Activated naive CD4-positive, alpha-beta T cell treated with anti-CD3 and anti-CD28 coated beads, Interleukin-2, amount 10 ng/mL, durations not matched to agents 7 days and 5 days (primary cell): ENCODE data around the gene CACNG4.
"Not testable (repeated sequence)": the region's sequence is repeated elsewhere in the genome, so short reads cannot be mapped to it uniquely, and the experiment has no call there.

ENCODE experiments used
- CTCF ChIA-PET: fragments of 350-600 bp; sonication (Branson Sonifier 250); formaldehyde crosslinking; loops from one replicate; lab custom pipeline; 2021; ENCODE audit warnings: antibody characterized with exemption; lab: Charles Lee
- DNase-seq: peaks from one replicate; pipeline ENCODE4 v3.0.0-alpha.2; 2020
- H3K27ac Mint-ChIP-seq: one replicate; pipeline ENCODE4 v1.8.0; 2021; ENCODE audit warnings: mild to moderate bottlenecking, moderate library complexity, mixed read lengths
- H3K27me3 Mint-ChIP-seq: one replicate; pipeline ENCODE4 v1.8.0; 2021; ENCODE audit warnings: mild to moderate bottlenecking, mixed read lengths
- H3K36me3 Mint-ChIP-seq: one replicate; pipeline ENCODE4 v1.8.0; 2021; ENCODE audit warnings: mixed read lengths
- H3K4me1 Mint-ChIP-seq: one replicate; pipeline ENCODE4 v1.8.0; 2021; ENCODE audit warnings: mixed read lengths
- H3K4me3 Mint-ChIP-seq: one replicate; pipeline ENCODE4 v1.8.0; 2021; ENCODE audit warnings: mild to moderate bottlenecking, moderate library complexity, mixed read lengths
- H3K9me3 Mint-ChIP-seq: one replicate; pipeline ENCODE4 v1.8.0; 2021; ENCODE audit warnings: mixed read lengths

CACNG4 gene

GRCh38 chr17:66964930-66965800 lies 658 bp downstream of the CACNG4 start:
- no peak overlapping the region for H3K27ac Mint-ChIP-seq
- CTCF ChIA-PET, result no interaction called here
- H3K4me1 Mint-ChIP-seq, result peaks cover 16% of the 10 kb centered on the region
- peak; percentile 51 for DNase-seq
- H3K4me3 Mint-ChIP-seq, result peak overlapping the region; percentile 60
- H3K36me3 Mint-ChIP-seq, result no peaks in the 10 kb centered on the region
- H3K9me3 Mint-ChIP-seq, result no peaks in the 10 kb centered on the region
- H3K27me3 Mint-ChIP-seq, result peaks cover 96% of the 10 kb centered on the region

GRCh38 chr17:66965801-66966262 lies 1.3 kb downstream of the CACNG4 start:
- Mint-ChIP-seq H3K36me3 (no peaks in the 10 kb centered on the region), H3K4me1 (peaks cover 16% of the 10 kb centered on the region), H3K9me3 (no peaks in the 10 kb centered on the region), H3K27me3 (peaks cover 96% of the 10 kb centered on the region), H3K27ac (no peak overlapping the region), H3K4me3 (peak overlapping the region; percentile 50)
- CTCF ChIA-PET, result no interaction called here
- peak; percentile 27 for DNase-seq

GRCh38 chr17:66966298-66966697 lies 1.8 kb downstream of the CACNG4 start:
- Mint-ChIP-seq H3K4me1 (peaks cover 16% of the 10 kb centered on the region), H3K4me3 (peak overlapping the region; percentile 37), H3K9me3 (no peaks in the 10 kb centered on the region), H3K27ac (no peak overlapping the region), H3K36me3 (no peaks in the 10 kb centered on the region), H3K27me3 (peaks cover 96% of the 10 kb centered on the region)
- no peak for DNase-seq
- CTCF ChIA-PET, result no interaction called here

GRCh38 chr17:66966704-66967418 lies 2.4 kb downstream of the CACNG4 start:
- peak overlapping the region; percentile 37 for H3K4me3 Mint-ChIP-seq
- H3K27me3 Mint-ChIP-seq, result peaks cover 95% of the 10 kb centered on the region
- CTCF ChIA-PET, result no interaction called here
- H3K4me1 Mint-ChIP-seq, result peaks cover 16% of the 10 kb centered on the region
- no peaks in the 10 kb centered on the region for H3K9me3 Mint-ChIP-seq
- no peaks in the 10 kb centered on the region for H3K36me3 Mint-ChIP-seq
- DNase-seq, result no peak
- no peak overlapping the region for H3K27ac Mint-ChIP-seq

GRCh38 chr17:66967837-66968543 lies 3.5 kb downstream of the CACNG4 start:
- H3K36me3 Mint-ChIP-seq, result no peaks in the 10 kb centered on the region
- H3K4me3 Mint-ChIP-seq, result no peak overlapping the region
- no peaks in the 10 kb centered on the region for H3K9me3 Mint-ChIP-seq
- peaks cover 16% of the 10 kb centered on the region for H3K4me1 Mint-ChIP-seq
- no peak for DNase-seq
- CTCF ChIA-PET, result no interaction called here
- no peak overlapping the region for H3K27ac Mint-ChIP-seq
- peaks cover 90% of the 10 kb centered on the region for H3K27me3 Mint-ChIP-seq

- H3K9me3 Mint-ChIP-seq, result no peaks in the 10 kb centered on the region
- no peaks in the 10 kb centered on the region for H3K36me3 Mint-ChIP-seq
- no peak for DNase-seq
- no peak overlapping the region for H3K27ac Mint-ChIP-seq
- CTCF ChIA-PET, result interaction anchor here (1.5 kb wide), 1 partner anchor 19 kb away, joined by 4 read pairs; no protein-coding TSS in a partner anchor
- H3K4me3 Mint-ChIP-seq, result no peak overlapping the region
- H3K27me3 Mint-ChIP-seq, result peaks cover 86% of the 10 kb centered on the region
- H3K4me1 Mint-ChIP-seq, result peaks cover 16% of the 10 kb centered on the region
Observed at GRCh38 chr17:66968916-66969315, 4.4 kb downstream of the CACNG4 start.

GRCh38 chr17:66970140-66970539 lies 5.6 kb downstream of the CACNG4 start:
- Mint-ChIP-seq H3K4me1 (peaks cover 13% of the 10 kb centered on the region), H3K27me3 (peaks cover 85% of the 10 kb centered on the region), H3K27ac (no peak overlapping the region), H3K4me3 (no peak overlapping the region), H3K36me3 (no peaks in the 10 kb centered on the region), H3K9me3 (no peaks in the 10 kb centered on the region)
- no peak for DNase-seq
- CTCF ChIA-PET, result interaction anchor here (1.5 kb wide), 1 partner anchor 18 kb away, joined by 4 read pairs; no protein-coding TSS in a partner anchor

- no peak overlapping the region for H3K27ac Mint-ChIP-seq
- H3K4me3 Mint-ChIP-seq, result no peak overlapping the region
- no peaks in the 10 kb centered on the region for H3K36me3 Mint-ChIP-seq
- no peaks in the 10 kb centered on the region for H3K9me3 Mint-ChIP-seq
- H3K4me1 Mint-ChIP-seq, result peaks cover 10% of the 10 kb centered on the region
- peaks cover 85% of the 10 kb centered on the region for H3K27me3 Mint-ChIP-seq
- CTCF ChIA-PET, result interaction anchor here (1.3 kb wide), 1 partner anchor 11 kb away, joined by 3 read pairs; no protein-coding TSS in a partner anchor
- no peak for DNase-seq
Observed at GRCh38 chr17:66970797-66971196, 6.3 kb downstream of the CACNG4 start.

- no peak for DNase-seq
- Mint-ChIP-seq H3K4me1 (peaks cover 8% of the 10 kb centered on the region), H3K27ac (no peak overlapping the region), H3K36me3 (no peaks in the 10 kb centered on the region), H3K27me3 (peaks cover 85% of the 10 kb centered on the region), H3K4me3 (no peak overlapping the region), H3K9me3 (no peaks in the 10 kb centered on the region)
- CTCF ChIA-PET, result interaction anchor here (1.3 kb wide), 1 partner anchor 10 kb away, joined by 3 read pairs; no protein-coding TSS in a partner anchor
Observed at GRCh38 chr17:66971264-66971663, 6.8 kb downstream of the CACNG4 start.

- CTCF ChIA-PET, result interaction anchor here (1.3 kb wide), 1 partner anchor 10 kb away, joined by 3 read pairs; no protein-coding TSS in a partner anchor
- Mint-ChIP-seq H3K27me3 (peaks cover 85% of the 10 kb centered on the region), H3K4me3 (no peak overlapping the region), H3K36me3 (no peaks in the 10 kb centered on the region), H3K4me1 (peaks cover 2% of the 10 kb centered on the region), H3K27ac (no peak overlapping the region), H3K9me3 (no peaks in the 10 kb centered on the region)
- no peak for DNase-seq
Observed at GRCh38 chr17:66971730-66972441, 7.4 kb downstream of the CACNG4 start.

GRCh38 chr17:66972442-66972830 lies 7.9 kb downstream of the CACNG4 start:
- CTCF ChIA-PET, DNase-seq, H3K9me3 Mint-ChIP-seq, H3K27ac Mint-ChIP-seq, H3K36me3 Mint-ChIP-seq, H3K4me3 Mint-ChIP-seq, H3K4me1 Mint-ChIP-seq: not testable (repeated sequence)
- peaks cover 85% of the 10 kb centered on the region for H3K27me3 Mint-ChIP-seq

- H3K4me1 Mint-ChIP-seq, result no peaks in the 10 kb centered on the region
- H3K36me3 Mint-ChIP-seq, result no peaks in the 10 kb centered on the region
- H3K27me3 Mint-ChIP-seq, result peaks cover 86% of the 10 kb centered on the region
- CTCF ChIA-PET, result interaction anchor here (0.7 kb wide), 1 partner anchor 15 kb away, joined by 3 read pairs; no protein-coding TSS in a partner anchor
- H3K4me3 Mint-ChIP-seq, result no peak overlapping the region
- H3K27ac Mint-ChIP-seq, result no peak overlapping the region
- no peak for DNase-seq
- H3K9me3 Mint-ChIP-seq, result no peaks in the 10 kb centered on the region
Observed at GRCh38 chr17:66975188-66975587, 10.7 kb downstream of the CACNG4 start.

- H3K4me1 Mint-ChIP-seq, result no peaks in the 10 kb centered on the region
- DNase-seq, result no peak
- CTCF ChIA-PET, result no interaction called here
- no peaks in the 10 kb centered on the region for H3K9me3 Mint-ChIP-seq
- H3K27me3 Mint-ChIP-seq, result peaks cover 80% of the 10 kb centered on the region
- H3K4me3 Mint-ChIP-seq, result no peak overlapping the region
- no peaks in the 10 kb centered on the region for H3K36me3 Mint-ChIP-seq
- no peak overlapping the region for H3K27ac Mint-ChIP-seq
Observed at GRCh38 chr17:66975614-66976378, 11.3 kb downstream of the CACNG4 start.
